HFFc6 (cell line): ENCODE results near the gene PGM2L1. TPM values are rescaled to one million over a fixed set of nuclear protein-coding genes. Genes with fewer than 3 reads are reported as not detected.

ENCODE experiments used
- DNase-seq: peaks from one replicate; pipeline ENCODE4 v3.0.0-alpha.2; 2018
- H3K27ac Mint-ChIP-seq: 2 replicates; pipeline ENCODE4 v1.8.0; 2020; ENCODE audit warnings: mild to moderate bottlenecking, mixed read lengths
- H3K27me3 Mint-ChIP-seq: 2 replicates; pipeline ENCODE4 v1.8.0; 2021; ENCODE audit warnings: mild to moderate bottlenecking, moderate library complexity, mixed read lengths; ENCODE audit not compliant: insufficient read depth
- H3K36me3 Mint-ChIP-seq: 2 replicates; pipeline ENCODE4 v1.8.0; 2021; ENCODE audit warnings: low read depth, mixed read lengths
- H3K4me1 Mint-ChIP-seq: 2 replicates; pipeline ENCODE4 v1.8.0; 2020; ENCODE audit warnings: low read depth, mixed read lengths
- H3K4me3 Mint-ChIP-seq: 2 replicates; pipeline ENCODE4 v1.8.0; 2020; ENCODE audit warnings: mild to moderate bottlenecking, moderate library complexity, mixed read lengths
- H3K9me3 Mint-ChIP-seq: 2 replicates; pipeline ENCODE4 v1.8.0; 2020; ENCODE audit warnings: mild to moderate bottlenecking, mixed read lengths
- total RNA-seq, 6 experiments: library from RNA; stranded (reverse); fragmentation: NEBNext Ultra II Directional; extraction: Animal tissue kit (Norgen Biotek cat#: 25700); gene quantifications; 2 replicates in 1 of 6; 3 replicates in 5 of 6; pipeline ENCODE4 v1.2.3, GENCODE V29; 2021
- TF ChIP-seq, protein P1 (sequence below): fragments of 200-600 bp; sonication (generic); IDR thresholded peaks from 2 replicates; pipeline ENCODE4 v1.5.0; 2021; ENCODE audit warnings: antibody characterized with exemption, mild to moderate bottlenecking

Gene PGM2L1
- total RNA-seq, 6 experiments from 2014 or later = 1.2 to 3.2 (median 1.6) TPM

DNA sequence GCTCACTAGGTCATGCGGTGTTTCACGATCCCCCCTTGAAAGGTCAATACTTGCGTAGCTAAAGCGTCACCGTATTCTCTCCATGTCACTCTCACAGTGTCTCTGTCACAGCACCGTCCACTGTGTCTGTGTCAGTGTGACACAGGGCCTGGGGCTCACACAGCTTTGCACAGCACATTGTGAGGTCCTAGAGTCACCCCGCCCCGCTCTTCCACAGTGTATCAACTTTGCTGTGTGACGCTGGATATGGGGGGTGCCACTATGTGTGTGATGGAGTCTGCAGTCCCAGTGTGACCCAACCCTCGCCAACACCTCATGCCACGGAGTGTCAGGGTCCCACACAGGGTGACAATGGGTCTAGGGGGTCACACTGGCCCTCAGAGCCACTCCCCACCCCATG is 87.4 kb downstream of the PGM2L1 start:
- H3K27ac Mint-ChIP-seq = no peak overlapping the region
- peak overlapping the region; percentile 44; the same call in 1 of the 2 replicates for H3K4me3 Mint-ChIP-seq
- H3K27me3 Mint-ChIP-seq = no peaks in the 10 kb centered on the region
- H3K9me3 Mint-ChIP-seq = peaks cover 4% of the 10 kb centered on the region
- TF ChIP-seq, protein P1, sequence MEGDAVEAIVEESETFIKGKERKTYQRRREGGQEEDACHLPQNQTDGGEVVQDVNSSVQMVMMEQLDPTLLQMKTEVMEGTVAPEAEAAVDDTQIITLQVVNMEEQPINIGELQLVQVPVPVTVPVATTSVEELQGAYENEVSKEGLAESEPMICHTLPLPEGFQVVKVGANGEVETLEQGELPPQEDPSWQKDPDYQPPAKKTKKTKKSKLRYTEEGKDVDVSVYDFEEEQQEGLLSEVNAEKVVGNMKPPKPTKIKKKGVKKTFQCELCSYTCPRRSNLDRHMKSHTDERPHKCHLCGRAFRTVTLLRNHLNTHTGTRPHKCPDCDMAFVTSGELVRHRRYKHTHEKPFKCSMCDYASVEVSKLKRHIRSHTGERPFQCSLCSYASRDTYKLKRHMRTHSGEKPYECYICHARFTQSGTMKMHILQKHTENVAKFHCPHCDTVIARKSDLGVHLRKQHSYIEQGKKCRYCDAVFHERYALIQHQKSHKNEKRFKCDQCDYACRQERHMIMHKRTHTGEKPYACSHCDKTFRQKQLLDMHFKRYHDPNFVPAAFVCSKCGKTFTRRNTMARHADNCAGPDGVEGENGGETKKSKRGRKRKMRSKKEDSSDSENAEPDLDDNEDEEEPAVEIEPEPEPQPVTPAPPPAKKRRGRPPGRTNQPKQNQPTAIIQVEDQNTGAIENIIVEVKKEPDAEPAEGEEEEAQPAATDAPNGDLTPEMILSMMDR = no peak
- no peaks in the 10 kb centered on the region for H3K4me1 Mint-ChIP-seq
- H3K36me3 Mint-ChIP-seq = peaks cover 6% of the 10 kb centered on the region
- DNase-seq = no peak

DNA sequence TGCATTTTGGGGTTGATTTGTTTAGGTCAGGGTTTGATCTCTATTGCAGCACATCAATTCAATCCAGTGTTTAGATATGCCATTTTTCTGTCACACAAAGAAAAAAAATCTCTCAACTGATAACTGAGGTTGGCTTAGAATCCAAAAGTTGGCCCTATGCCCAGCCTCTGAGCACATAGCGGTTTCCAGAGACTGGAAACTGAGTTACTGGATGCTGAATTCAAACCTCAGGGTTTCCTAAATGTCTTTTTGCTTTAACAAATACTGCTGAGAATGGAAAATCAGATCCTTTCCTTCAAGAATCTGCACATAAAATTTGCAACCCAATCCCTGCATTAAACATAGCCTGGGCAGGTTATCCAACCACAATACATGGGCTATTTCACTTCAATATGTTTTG is 90.8 kb downstream of the PGM2L1 start:
- Mint-ChIP-seq H3K27me3 (no peaks in the 10 kb centered on the region), H3K4me3 (no peak overlapping the region), H3K9me3 (no peaks in the 10 kb centered on the region), H3K4me1 (no peaks in the 10 kb centered on the region), H3K36me3 (no peaks in the 10 kb centered on the region), H3K27ac (no peak overlapping the region)
- no peak for DNase-seq
- TF ChIP-seq, protein P1 = no peak

DNA sequence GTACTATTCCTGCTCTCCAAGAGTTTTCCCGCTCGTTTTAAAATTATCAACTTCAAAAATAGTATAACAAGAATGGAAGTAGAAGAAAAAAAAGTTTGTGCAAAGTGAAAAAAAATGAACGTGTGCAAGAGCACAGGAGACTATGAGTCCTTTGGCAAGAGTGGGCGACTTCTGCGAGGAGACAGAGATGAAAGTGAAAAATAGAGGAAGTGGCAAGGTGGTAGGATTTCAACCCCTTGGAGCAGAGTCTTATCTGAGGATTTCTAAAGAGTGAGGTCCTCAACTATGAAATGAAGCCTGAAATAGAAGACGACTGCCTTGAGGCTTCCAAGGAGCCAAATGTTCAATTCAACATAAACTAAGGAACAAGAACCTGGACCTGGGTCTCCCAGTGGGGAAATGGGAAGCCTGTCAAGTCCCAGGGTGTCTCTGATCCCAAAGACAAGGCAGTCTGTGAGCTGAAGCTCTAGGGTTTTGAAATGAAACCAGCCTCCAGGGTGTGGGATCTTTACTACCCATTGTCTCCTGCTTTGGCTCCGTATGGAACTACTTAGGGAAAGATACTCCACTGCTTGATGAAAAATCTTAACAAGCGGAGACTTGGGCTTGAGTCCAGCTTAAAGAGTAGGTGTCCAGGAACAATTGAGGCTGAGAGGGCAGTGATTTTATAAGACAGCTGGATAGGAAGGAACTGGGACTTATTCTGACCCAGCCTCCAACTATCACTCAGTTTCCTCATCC is 91.6 kb downstream of the PGM2L1 start:
- H3K36me3 Mint-ChIP-seq = no peaks in the 10 kb centered on the region
- TF ChIP-seq, protein P1 = no peak
- no peak overlapping the region for H3K27ac Mint-ChIP-seq
- no peak overlapping the region for H3K4me3 Mint-ChIP-seq
- no peaks in the 10 kb centered on the region for H3K4me1 Mint-ChIP-seq
- no peak for DNase-seq
- H3K9me3 Mint-ChIP-seq = no peaks in the 10 kb centered on the region
- no peaks in the 10 kb centered on the region for H3K27me3 Mint-ChIP-seq

DNA sequence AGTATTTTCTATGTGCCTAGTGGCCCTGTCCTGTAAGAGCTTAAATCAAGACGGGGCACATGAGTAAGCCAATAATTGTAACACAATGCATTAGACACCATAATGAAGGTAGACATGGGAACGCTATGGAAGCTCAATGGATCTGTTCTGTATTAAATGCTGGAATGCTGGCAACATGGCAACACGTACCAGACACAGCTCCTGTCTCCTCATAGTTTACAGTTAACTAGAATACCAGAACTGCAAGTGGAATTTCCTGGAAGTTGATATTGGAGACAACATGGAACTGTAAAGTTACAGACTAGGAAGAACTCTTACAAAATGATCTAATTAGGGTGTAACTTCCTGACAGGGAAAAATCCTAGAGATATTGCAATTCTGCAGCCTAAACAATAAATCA is 99.2 kb downstream of the PGM2L1 start:
- H3K4me3 Mint-ChIP-seq = no peak overlapping the region
- TF ChIP-seq, protein P1 = no peak
- no peaks in the 10 kb centered on the region for H3K27me3 Mint-ChIP-seq
- peaks cover 3% of the 10 kb centered on the region; the same call in 1 of the 2 replicates for H3K36me3 Mint-ChIP-seq
- peaks cover 12% of the 10 kb centered on the region; the same call in 1 of the 2 replicates for H3K4me1 Mint-ChIP-seq
- H3K27ac Mint-ChIP-seq = no peak overlapping the region
- no peak for DNase-seq
- H3K9me3 Mint-ChIP-seq = peaks cover 9% of the 10 kb centered on the region

DNA sequence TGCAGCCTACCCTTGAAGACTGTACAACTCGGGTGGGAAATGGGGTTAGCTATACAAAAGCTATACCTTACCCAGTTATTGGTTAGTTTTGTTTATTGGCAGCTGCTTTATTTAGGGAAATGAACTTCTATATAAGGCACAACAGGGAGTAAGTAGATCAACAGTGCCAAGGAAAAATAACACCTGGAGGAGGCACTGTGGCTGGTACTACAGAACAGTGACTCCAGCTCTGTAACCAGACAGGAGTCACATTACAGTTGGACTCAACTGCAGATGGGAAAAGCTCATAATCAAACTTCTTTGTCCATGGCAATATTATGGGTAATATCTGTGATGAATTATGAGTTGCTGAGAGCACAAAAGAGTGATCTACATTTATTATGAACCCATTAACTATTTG is 100.7 kb downstream of the PGM2L1 start:
- H3K27me3 Mint-ChIP-seq = no peaks in the 10 kb centered on the region
- peaks cover 12% of the 10 kb centered on the region for H3K9me3 Mint-ChIP-seq
- H3K4me1 Mint-ChIP-seq = peaks cover 12% of the 10 kb centered on the region; the same call in 1 of the 2 replicates
- no peak overlapping the region for H3K27ac Mint-ChIP-seq
- DNase-seq = no peak
- H3K4me3 Mint-ChIP-seq = no peak overlapping the region
- H3K36me3 Mint-ChIP-seq = peaks cover 5% of the 10 kb centered on the region; the same call in 1 of the 2 replicates
- TF ChIP-seq, protein P1 = no peak
